ENCODE data around the gene GK.
"Not testable (repeated sequence)": the region's sequence is repeated elsewhere in the genome, so short reads cannot be mapped to it uniquely, and the experiment has no call there.

The GK gene

DNA sequence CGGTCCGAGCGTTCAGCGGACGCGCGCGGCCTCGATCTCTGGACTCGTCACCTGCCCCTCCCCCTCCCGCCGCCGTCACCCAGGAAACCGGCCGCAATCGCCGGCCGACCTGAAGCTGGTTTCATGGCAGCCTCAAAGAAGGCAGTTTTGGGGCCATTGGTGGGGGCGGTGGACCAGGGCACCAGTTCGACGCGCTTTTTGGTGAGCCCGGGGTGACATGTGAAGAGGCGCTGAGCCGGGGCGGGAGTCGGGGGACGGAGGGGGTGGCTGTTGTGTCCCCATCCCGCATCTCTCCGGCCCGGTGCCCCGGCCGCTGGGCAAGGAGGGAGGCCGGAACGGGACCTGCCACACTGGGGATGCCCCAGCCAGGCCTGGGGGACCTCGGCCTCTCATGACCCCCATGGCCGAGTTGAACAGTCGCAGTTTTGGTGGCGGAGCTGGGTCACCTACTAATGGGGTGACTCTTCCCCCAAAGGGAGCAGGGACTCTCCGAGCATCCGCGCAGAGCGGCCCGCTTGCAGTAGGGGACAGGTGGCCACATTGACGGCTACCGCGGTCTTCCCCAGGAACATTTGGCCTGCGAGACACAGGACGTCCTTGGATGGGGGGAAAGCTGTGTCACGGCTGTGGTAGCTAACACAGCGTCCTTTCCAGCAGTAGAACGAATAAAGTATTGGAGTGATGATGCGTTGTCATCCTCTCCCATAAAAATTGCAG, at the start of gene GK:
Gene GK, plus strand, starts transcription at position 9 of the 717 bp plus-strand sequence. Its CDS starts 115 bp downstream, at position 124.
- peak; percentile 27 for DNase-seq

DNA sequence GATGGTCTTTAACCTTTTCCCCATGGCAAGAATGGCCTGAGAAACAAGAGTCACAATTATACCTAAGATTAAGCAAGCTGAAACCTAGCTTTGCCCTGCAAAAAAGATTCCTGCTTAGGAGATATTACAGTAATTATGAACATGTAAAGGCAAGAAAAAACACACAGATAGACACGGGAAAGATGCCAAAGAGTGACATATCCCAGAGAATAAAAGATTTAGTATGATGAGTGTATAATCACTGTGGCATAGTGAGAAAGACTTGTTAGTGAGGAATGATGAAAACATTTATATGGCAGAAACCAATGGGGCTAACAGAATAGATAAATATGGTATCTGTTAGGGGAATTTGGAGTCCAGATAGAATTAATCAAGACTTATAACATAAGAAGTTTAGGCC, 46.1 kb upstream of the GK start:
- DNase-seq, result no peak

DNA sequence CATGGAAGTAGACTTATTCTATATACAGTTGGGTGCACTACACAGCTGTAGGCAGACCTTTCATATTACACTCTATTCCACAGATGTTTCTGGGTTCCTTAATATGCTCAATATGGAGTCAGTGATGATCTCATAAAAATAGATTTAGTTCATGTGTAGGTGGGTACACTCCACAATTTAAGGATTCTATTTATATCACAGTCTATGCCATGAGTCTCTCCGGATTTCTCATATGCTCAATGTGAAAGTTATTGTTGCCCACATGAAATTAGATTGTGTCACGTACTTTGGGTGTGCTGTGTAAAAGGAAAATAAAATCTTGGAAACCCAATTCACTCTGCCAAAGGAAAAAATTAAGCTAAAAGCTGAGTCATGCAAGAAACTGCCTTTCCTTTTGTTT, 43.2 kb upstream of the GK start:
- no peak for DNase-seq

DNA sequence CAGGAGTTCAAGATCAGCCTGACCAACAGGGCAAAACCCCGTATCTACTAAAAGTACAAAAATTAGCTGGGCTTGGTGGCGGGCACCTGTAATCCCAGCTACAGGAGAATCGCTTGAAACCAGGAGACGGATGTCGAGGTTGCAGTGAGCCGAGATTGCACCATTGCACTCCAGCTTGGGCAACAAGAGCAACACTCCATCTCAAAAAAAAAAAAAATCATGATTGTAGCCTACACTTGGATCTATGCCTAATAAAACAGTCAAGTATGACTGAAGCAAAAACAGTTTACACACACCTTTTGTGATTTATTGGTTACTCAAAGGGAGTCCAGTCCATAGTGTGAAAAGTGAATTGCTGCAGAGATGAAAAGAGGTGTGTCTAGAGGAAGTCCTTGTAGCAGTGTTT, 41.0 kb upstream of the GK start:
- DNase-seq, result peak; percentile 75

DNA sequence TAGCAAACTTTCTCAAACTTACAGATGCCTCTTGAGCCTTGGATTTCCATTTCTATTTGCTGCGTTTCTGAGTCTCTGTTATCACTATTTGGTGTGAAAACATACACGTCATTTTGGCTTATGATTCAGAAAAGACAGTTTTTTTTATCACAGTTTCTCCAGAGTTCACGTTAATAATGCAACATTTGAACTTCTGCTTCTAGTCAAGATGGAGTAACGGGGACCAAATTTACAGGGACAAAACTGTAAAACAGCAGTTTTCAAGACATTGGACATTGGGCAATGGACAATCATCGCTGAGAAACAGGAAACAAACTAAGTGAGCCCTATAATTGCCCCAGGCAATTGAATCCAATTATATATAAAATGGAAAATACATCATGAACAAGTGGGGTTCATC, 39.5 kb upstream of the GK start:
- DNase-seq, result no peak

DNA sequence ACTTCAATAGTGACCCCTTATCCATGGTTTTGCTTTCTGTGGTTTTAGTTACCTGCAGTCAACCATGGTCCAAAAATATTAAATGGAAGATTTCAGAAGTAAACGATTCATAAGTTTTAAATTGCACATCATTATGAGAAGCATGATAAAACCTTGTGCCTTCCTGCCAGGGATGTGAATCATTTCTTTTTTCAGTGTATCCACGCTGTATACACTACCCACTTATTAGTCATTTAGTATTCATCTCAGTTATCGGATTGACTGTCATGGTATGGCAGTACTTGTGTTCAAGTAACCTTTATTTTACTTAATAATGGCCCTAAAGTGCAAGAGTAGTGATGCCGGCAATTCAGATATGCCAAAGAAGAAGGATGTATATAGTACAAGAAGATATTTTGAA, 38.0 kb upstream of the GK start:
- DNase-seq, result no peak

DNA sequence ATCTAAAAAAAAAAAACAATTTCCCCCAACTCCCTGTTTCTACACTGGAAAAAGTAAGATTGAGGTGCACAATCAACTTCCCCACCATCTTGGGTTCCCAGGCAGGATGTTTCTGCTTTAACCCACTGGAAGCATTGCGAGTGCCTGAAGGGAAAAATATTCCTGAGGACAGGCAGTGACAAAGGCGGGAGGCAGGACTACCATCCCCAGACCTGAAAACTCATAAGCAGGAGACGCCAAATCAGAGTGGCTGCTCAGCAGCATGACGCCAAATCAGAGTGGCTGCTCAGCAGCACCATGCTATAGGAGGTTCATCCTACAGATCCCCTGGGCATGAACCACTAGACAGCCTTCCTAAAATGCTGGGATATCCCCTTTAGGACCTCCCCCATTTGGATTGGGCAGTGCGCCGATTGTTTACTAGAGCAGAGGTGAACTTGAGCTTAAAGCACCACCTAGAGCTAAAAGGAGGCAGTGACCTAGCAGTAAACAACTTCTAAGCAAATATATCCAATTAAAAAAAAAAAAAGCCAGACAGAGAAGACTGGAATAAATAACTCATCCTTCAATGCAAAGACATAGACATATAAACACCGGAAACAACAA, 35.0 kb upstream of the GK start:
- DNase-seq, result no peak

DNA sequence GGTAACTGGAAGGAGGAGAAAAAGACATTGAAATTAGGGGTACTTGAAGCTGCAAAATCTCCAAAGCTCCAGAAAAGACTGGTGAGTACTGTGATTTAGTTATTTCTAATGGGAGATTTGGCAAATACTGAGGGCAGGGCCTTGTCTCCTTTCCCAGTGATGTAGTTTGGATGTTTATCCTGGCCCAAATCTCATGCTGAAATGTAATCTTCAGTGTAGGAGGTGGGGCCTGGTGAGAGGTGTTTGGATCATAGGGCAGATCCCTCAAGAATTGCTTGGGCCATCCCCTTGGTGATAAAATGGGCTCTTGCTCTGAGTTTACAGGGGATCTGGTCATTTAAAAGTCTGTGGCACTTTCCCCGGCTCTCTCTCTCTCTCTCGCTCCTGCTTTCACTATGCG, 33.1 kb upstream of the GK start:
- DNase-seq, result no peak

DNA sequence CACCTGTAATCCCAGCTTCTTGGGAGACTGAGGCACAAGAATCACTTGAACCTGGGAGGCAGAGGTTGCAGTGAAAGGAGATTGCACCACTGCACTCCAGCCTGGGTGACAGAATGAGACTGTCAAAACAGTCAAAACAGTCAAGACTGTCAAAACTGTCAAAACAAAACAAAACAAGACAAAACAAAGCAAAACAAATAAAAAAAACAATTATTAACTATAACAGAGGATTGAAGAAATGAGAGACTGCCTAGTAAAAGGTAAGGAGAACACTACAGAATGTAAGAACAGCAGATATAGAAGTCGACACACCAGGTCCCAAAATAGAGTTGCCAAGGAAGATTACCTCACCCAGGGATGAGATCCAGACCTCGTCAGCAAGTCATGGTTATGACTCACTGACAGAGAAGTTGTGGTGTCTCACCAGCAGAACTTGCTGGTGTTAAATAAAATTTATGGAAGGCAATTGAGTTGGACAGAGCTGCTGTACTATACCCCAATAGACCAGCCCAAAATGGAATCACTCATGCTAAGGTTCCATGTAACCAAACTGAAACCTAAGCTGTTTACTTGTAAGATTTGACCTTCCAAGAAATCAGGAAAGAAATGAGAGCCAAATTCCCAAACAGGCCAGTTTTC, 32.1 kb upstream of the GK start:
- no peak for DNase-seq

DNA sequence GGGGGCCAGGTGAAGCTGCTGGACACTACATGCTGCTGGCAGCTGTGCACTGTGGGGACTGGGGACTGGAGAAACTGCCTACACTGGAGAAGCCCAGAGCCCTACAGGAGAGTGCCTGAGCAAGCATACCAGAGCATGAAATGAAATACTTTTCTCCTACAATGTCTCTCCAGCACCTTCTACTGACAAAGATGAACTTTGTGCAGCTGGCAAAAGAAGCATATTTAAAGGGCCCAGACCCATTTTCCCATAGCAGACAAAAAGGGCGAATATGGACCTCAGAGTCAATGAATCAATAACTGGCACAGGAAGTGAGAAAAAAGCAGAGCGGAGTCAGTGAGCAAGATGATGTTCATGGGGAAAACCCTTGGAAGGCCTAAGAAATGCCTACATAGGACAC, 30.9 kb upstream of the GK start:
- DNase-seq, result no peak

DNA sequence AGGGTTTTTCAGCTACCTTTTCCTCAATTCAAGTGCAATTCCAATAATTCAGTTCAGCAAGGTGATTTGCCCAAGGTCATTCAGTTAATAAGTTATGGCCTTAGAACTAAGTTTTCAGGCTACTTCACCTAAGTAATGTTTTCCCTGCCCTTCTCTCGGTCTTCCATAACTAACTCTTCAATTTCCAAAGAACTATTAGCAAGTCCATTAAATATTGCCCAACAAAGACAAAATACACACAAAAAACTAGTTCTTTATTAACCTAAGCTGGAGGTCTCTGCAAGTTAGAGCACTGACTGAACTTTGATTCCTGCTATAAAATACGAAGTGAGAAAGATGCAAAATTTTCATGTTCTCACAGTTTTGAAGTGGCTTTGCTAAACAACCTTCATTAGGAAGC, 26.8 kb upstream of the GK start:
- no peak for DNase-seq

DNA sequence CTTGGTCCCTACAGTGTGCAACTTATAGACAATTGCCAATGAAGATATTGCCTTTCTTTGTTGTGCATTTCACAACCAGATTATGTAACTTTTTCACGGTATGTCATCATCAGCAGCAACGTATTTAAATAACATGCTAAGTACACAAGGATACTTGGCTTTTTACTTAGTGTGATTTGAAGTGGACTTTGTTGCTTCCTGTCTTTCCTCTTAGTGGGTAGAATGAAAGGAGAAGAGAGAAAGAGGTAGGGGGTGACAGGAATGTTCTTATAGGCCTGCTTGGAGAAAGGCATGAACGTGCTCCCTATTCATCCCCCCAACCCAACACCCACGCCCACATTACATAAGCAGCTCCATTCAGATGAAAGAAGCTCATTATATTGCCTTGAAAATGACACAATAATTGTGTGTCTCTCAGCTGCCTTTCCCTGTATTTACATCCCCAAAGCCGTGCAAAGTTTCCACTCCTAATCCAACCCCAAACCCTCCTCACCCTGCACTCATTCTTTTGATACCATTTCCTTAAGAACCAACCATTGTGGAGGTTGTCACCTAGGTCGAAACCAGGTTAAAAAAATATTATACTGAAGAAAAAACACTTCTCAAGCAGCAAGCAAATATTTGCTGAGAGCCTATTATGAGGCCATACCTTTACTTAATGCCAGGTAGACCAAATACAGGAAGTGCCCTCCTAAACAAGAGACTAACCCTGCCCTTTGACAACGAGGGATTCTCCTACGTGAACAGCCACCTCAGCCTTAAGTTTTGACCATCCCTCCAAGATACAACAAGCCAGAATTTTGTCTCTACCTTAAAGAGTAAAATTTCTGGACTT, 25.2 kb upstream of the GK start:
- DNase-seq, result peak; percentile 10

DNA sequence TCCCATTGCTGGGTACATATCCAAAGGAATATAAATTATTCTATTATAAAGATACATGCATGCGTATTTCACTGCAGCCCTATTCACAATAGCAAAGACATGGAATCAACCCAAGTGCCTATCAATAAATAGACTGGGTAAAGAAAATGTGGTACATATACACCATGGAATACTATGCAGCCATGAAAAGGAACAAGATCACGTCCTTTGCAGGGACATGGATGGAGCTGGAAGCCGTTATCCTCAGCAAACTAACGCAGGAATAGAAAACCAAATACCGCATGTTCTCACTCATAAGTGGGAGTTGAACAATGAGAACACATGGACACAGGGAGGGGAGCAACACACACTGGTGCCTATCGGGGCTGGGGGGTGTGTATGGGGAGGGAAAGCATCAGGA, 19.2 kb upstream of the GK start:
- DNase-seq, result not testable (repeated sequence)

DNA sequence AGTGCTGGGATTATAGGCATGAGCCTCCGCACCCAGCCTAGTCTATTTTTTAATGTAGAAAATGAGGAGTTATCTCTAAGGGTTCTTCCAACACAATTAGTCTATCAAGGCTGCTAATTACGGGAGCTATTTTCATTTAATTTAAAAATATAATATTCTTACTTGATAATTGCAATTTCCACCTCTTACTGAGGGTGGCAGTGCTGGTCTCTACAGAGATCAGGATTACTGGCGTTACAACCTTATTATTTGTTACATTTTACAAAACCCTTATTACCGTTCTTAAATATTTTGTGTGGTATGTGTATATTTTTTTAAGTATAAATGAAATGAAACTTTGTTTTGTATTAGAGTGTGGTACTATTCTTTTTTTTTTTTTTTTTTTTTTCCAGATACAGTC, 17.6 kb upstream of the GK start:
- no peak for DNase-seq

DNA sequence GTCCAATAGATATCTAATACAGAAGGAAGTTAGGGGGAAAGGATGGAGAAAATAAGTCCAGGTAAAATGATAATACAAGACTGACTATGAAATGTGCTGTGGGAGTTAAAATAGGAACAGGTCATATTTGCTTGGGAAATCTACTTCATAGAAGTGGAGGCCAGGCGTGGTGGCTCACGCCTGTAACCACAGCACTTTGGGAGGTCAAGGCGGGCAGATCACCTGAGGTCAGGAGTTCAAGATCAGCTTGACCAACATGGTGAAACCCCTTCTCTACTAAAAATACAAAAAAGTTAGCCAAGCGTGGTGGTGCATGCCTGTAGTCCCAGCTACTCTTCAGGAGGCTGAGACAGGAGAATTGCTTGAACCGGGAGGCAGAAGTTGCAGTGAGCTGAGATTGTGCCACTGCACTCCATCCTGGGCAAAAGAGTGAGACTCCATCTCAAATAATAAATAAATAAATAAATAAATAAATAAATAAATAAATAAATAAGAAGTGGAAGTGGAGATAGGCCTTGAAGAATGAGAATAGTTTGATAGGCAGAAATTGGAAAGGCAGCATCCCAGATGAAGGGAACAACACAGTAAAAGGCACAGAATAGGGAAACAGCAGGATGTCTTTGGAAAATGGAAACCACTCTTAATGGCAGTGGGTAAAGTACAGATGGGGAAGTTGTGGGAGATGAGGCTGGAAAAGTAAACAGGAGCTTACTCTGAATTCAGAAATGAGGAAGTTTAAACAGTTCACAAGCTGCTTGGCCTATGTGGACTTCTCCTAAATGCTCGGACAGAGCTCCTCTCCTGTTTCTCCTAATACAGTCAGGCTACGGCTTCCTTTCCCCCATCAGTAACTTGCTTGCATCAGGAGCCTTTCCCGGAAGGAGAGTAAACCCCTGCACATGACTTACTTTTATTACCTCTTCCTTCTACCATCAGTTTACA, 15.1 kb upstream of the GK start:
- DNase-seq, result no peak

DNA sequence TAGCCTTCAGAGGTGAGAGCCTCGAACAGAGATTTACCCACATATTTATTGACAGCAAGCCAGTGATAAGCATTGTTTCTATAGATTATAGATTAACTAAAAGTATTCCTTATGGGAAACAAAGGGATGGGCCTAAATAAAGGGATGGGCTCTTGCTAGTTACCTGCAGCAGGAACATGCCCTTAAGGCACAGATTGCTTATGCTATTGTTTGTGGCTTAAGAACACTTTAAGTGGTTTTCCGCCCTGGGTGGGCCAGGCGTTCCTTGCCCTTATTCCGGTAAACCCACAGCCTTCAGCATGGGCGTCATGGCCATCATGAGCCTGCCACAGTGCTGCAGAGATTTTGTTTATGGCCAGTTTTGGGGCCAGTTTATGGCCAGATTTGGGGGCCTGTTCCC, 13.5 kb upstream of the GK start:
- not testable (repeated sequence) for DNase-seq

DNA sequence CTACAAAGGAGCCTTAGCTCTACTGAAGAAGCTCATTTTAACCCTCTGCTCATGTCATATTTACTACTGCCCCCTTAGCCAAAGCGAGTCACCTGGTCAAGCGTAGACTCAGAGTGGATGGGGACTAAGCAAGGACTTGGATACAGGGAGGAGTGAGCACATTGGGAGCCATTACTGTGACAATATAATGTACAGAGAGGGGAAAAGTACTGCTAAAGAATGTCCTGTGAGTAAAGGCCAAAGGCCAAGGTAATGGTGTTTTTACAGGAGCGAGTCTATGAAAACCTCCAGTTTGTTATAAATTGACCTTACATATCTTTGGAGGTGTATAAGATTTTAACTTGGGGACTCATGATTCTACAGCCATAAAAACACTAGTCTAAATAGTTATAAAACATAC, 10.6 kb upstream of the GK start:
- no peak for DNase-seq

DNA sequence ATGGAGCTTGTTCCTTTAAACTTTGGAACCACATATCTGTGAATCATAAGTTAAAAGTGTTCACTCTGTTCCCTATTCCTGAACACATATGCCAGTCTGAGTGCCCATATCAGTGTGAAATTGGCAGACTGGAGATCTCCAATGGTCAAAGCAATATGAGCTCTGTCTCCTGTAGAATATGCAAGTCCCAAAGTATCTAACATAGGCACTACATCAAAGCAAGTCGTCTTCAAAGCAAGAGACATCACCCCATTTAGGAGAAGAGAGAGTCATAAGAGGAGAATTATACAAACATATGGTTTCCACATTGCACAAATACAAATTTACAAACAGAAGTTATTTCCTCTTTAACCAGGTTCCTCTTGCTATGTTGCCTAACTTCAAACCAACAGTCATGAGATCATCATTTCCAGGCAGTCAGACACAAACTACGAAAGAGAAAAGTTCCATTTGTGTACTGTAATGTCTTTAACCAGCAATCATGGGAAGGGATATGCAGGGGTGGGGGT, 9.9 kb upstream of the GK start:
- no peak for DNase-seq

DNA sequence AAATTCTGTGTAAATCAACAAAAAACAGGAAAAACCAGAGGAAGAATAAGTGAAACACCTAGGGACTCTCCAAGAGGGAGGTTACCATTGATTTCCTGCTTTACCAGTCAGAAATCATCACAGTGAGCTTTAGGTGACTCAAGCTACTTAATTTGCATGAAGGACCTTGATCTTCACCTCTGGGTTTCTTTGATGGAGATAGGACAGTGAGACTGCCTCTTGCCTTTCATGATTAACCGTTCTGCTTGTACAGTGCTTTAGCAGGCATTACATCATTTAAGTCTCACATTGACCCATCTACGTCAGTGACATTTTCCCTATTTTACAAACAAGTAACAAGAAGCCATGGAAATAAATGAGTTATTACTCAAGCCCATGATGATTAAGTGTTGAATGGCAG, 3.4 kb upstream of the GK start:
- DNase-seq, result no peak

DNA sequence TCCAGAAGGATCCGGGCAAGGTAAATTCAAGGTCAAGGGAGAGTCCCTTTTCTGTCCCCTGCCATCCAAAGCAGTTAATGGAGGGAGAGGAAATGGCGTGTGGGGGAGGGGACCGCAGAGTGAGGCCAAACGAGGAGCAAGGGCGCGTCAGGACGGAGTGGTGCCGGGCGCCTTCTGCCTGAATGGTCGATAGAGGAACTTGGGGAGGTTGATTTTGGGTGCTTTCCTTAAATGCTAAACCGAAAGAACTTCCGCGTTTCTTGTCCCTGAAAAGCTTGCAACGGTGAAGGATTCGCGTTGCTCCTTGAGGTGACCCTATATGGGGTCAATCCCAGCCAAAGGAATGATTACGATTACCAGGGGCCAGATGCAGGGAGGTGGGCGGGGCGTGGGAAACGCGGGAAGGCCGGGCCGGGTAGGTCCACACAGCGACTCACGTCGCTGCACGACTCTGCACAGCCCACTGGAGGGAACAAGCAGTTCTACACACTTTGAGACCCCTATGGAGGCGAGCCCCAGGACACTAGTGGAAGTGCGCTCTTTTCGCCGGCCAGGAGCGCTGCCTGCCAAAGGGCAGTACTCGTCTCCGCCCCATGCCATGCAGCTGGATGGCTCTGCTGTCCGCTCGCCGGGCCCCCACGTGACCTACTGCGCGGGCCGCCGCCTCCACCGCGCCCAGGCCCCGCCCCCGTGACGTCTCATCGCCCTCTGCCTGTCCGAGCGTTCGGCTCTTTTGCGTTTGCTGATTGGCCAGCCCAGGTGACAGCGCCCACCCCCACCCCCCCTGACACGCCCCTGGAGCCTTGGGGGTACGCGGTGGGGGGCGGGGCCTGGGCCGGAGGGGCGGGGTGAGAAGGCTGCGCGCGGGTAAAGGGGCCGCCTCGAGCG, 452 bp upstream of the GK start:
- DNase-seq, result peak; percentile 93

DNA sequence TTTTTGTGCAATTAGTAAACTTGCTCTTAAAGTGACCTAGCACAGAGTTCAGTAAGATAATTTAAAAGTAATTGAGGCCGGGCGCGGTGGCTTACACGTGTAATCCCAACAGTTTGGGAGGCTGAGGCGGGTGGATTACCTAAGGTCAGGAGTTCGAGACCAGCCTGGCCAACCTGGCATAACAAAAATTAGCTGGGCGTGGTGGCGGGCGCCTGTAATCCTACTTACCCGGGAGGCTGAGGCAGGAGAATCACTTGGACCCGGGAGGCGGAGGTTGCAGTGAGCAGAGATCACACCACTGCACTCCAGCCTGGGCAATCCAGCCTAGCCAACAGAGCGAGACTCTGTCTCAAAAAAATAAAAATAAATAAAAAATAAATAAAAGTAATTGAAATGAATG, 1.2 kb downstream of the GK start:
- DNase-seq, result not testable (repeated sequence)
